Activated B cell treated with CpG ODN at 0.5 μM for 24 hours (primary cell): ENCODE measurements around the gene NPR2. TPM values are rescaled to one million over a fixed set of nuclear protein-coding genes. Genes with fewer than 3 reads are reported as not detected.
A peak's percentile ranks its signal among the peaks of the same experiment; 100 is the strongest.

Experiments used
- ATAC-seq: fragments of 200-7000 bp; cut with Tn5 transposase; one replicate; pipeline ENCODE4 v1.10.0; 2021; ENCODE audit warnings: low read depth, mild to moderate bottlenecking, moderate library complexity
- CTCF ChIA-PET: fragments of 350-600 bp; sonication (Branson Sonifier 250); formaldehyde crosslinking; loops from one replicate; lab custom pipeline; 2021; ENCODE audit warnings: antibody characterized with exemption; lab: Charles Lee
- POLR2A ChIA-PET: fragments of 350-600 bp; sonication (Branson Sonifier 250); formaldehyde crosslinking; loops from one replicate; lab custom pipeline; 2021; ENCODE audit warnings: antibody characterized with exemption; lab: Charles Lee
- DNase-seq: peaks from one replicate; pipeline ENCODE4 v3.0.0; 2022
- H3K27ac Mint-ChIP-seq: one replicate; pipeline ENCODE4 v1.8.0; 2020; ENCODE audit warnings: mixed read lengths
- H3K27me3 Mint-ChIP-seq: one replicate; pipeline ENCODE4 v1.8.0; 2021; ENCODE audit warnings: mixed read lengths
- H3K36me3 Mint-ChIP-seq: one replicate; pipeline ENCODE4 v1.8.0; 2021; ENCODE audit warnings: low read depth, mixed read lengths
- H3K4me1 Mint-ChIP-seq: one replicate; pipeline ENCODE4 v1.8.0; 2021; ENCODE audit warnings: mixed read lengths
- H3K4me3 Mint-ChIP-seq: one replicate; pipeline ENCODE4 v1.8.0; 2020; ENCODE audit warnings: mild to moderate bottlenecking, mixed read lengths
- H3K9me3 Mint-ChIP-seq: one replicate; pipeline ENCODE4 v1.8.0; 2020; ENCODE audit warnings: mixed read lengths
- intact Hi-C: fragments of 100-400 bp; cut with micrococcal nuclease; formaldehyde crosslinking; loops from one replicate; pipeline ENCODE4 v1.15.1; 2024
- total RNA-seq: library from RNA; stranded (reverse); gene quantifications from 2 replicates; pipeline ENCODE4 v1.2.3, GENCODE V29; 2022
- TF ChIP-seq, protein P1 (sequence below): fragments of 200-600 bp; IDR thresholded peaks from one replicate; pipeline ENCODE4 v1.8.0; 2022; ENCODE audit warnings: antibody characterized with exemption, mild to moderate bottlenecking

Gene NPR2
- total RNA-seq, 1 donor from 2014 or later: 4.6 TPM

DNA sequence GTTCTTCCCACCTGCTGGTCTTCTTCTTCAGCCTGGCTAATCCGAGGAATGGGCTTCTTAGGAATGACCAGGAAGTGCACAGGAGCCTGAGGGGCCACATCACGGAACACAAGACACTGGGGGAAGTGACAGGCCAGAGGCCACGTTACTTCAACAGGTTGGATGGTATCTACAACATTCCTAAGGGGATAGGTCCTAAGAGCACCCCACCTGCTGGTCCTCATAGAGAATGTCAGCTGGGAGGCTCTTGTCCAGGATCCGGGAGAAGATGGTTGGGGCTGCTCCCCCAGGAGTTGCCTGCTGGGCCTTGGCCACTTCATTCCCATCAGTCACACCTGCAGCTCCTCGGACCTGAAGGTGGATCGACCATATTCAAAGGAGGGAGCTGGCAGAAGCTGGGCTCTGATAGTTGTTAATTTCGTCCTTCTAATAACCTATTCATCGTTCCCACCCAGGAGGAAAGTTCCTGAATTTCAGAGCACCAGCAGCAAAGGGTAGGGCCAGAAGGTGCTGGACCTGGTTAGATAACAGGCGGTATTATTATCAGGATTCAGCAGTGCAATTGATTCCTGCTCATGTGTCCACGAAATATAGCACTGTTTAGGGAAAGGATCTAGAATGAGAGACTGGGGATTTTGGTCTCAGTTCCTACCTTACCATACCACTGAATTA lies 22.2 kb downstream of the NPR2 start:
- no peak for ATAC-seq
- Mint-ChIP-seq H3K9me3 (no peaks in the 10 kb centered on the region), H3K27me3 (no peaks in the 10 kb centered on the region), H3K27ac (peak overlapping the region; percentile 99), H3K36me3 (peaks cover 12% of the 10 kb centered on the region), H3K4me1 (peaks cover 36% of the 10 kb centered on the region), H3K4me3 (peak overlapping the region; percentile 98)
- no peak for DNase-seq
- intact Hi-C loops: loop anchor here (10.0 kb wide), 2 partner anchors 1199 to 1999 kb away; partner anchors contain the start of genes RPP25L and UBE2R2
- ChIA-PET POLR2A (interaction anchor here (0.6 to 1.8 kb wide), 11 partner anchors 17 to 734 kb away, joined by 3 to 18 read pairs (median 6); partner anchors contain the start of genes CCDC107, CREB3, FANCG and GBA2), CTCF (interaction anchor here (0.9 to 4.1 kb wide), 7 partner anchors 11 to 69 kb away, joined by 3 to 31 read pairs (median 4); no protein-coding TSS in a partner anchor)
- TF ChIP-seq, protein P1, sequence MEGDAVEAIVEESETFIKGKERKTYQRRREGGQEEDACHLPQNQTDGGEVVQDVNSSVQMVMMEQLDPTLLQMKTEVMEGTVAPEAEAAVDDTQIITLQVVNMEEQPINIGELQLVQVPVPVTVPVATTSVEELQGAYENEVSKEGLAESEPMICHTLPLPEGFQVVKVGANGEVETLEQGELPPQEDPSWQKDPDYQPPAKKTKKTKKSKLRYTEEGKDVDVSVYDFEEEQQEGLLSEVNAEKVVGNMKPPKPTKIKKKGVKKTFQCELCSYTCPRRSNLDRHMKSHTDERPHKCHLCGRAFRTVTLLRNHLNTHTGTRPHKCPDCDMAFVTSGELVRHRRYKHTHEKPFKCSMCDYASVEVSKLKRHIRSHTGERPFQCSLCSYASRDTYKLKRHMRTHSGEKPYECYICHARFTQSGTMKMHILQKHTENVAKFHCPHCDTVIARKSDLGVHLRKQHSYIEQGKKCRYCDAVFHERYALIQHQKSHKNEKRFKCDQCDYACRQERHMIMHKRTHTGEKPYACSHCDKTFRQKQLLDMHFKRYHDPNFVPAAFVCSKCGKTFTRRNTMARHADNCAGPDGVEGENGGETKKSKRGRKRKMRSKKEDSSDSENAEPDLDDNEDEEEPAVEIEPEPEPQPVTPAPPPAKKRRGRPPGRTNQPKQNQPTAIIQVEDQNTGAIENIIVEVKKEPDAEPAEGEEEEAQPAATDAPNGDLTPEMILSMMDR: no peak

DNA sequence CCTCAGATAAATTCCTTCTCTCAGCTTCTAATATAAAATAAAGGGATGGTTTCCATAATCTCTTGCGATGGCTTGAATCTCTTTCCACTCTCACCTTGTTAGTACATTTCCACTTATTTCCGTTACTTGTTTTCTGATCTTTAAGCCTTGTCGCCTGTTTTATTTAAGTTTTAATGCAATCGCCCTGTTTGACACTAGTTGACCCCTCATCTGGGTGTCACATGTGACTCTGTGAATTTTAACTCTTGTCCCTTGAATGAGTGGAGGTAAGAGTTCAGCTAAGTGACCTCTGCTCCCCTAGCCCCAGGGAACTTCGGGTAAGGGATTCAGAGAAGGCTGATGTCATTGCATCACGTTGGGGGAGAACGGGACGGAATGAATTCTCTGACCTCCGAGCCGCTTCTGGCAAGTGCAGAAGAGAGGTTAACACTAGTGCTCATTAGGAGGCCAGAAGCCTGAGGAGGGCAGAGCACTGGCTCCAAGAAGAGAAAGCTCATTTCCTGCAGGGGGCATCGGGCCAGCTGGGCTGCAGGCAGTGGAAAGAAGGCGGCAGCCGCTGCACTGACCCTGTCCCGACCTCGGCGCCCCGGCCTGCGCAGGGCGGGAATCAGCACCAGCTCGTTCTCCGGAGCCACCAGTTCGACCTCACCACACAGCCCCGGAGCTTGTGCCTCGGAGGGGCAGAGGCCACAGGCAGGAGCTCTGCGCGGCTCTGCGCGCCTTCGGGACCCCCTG lies 22.9 kb downstream of the NPR2 start:
- no peaks in the 10 kb centered on the region for H3K27me3 Mint-ChIP-seq
- DNase-seq (no peak), ATAC-seq (peak; percentile 8)
- ChIA-PET POLR2A (interaction anchor here (0.6 to 1.9 kb wide), 18 partner anchors 8 to 1766 kb away, joined by 3 to 18 read pairs (median 4); partner anchors contain the start of genes CCDC107, CREB3, FAM221B and FANCG), CTCF (interaction anchor here (0.9 to 4.1 kb wide), 6 partner anchors 10 to 68 kb away, joined by 3 to 31 read pairs (median 6); no protein-coding TSS in a partner anchor)
- no peaks in the 10 kb centered on the region for H3K9me3 Mint-ChIP-seq
- H3K4me1 Mint-ChIP-seq: peaks cover 36% of the 10 kb centered on the region
- H3K36me3 Mint-ChIP-seq: peaks cover 9% of the 10 kb centered on the region
- peak overlapping the region; percentile 98 for H3K4me3 Mint-ChIP-seq
- TF ChIP-seq, protein P1: no peak
- intact Hi-C loops: loop anchor here (10.0 kb wide), 2 partner anchors 1199 to 1999 kb away; partner anchors contain the start of genes RPP25L and UBE2R2
- H3K27ac Mint-ChIP-seq: peak overlapping the region; percentile 99

DNA sequence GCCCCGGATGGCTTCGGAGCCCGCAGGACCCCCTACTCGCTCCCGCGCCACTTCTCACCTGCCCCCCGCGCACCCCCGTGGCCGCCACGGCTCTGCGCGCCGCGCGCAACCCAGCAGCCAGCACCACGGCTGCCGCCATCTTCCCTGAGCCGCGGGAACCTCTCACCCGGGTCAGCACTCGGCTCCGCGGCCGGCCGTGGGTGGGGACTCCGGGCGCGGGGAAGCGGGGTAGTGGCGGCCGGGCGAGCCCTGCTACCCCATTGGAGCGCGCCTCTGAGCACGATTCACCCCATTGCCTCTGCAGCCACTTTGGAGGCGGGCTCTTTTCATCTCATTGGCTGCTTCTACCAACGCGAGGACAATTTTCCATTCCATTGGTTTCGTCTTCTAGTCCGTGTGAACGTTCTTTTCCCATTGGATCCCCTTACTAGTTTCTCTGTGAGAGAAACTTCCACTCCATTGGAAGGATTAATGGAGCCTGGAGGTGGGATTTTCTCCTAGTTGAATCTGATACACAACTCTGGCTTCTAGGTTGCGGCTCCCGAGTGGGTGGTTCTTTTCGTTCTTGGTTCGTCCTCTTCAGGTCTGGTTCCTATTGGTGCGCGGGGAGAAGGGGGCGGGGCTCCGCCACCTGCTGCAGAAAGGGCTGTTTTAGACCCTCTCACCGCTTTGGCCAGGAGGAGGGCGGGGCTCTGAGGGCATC lies 23.6 kb downstream of the NPR2 start, which contains the start of gene HINT2:
Gene HINT2, minus strand, starts transcription at position 202 of the 703 bp plus-strand sequence. Its CDS starts 63 bp downstream, at position 139.
- ChIA-PET POLR2A (interaction anchor here (0.8 to 1.9 kb wide), 16 partner anchors 8 to 325 kb away, joined by 3 to 18 read pairs (median 4); partner anchors contain the start of genes CCDC107, CREB3, FAM221B and GBA2), CTCF (interaction anchor here (1.0 to 4.1 kb wide), 4 partner anchors 12 to 67 kb away, joined by 3 to 31 read pairs (median 13); no protein-coding TSS in a partner anchor)
- TF ChIP-seq, protein P1: no peak
- Mint-ChIP-seq H3K4me1 (peaks cover 36% of the 10 kb centered on the region), H3K27me3 (no peaks in the 10 kb centered on the region), H3K9me3 (no peaks in the 10 kb centered on the region), H3K4me3 (peak within 1 kb of the TSS; percentile 98), H3K27ac (peak within 1 kb of the TSS; percentile 99), H3K36me3 (peaks cover 9% of the 10 kb centered on the region)
- ATAC-seq (peak; percentile 83), DNase-seq (peak; percentile 90)
- intact Hi-C loops: loop anchor here (1.0 to 10.0 kb wide), 12 partner anchors 14 to 2000 kb away; partner anchors contain the start of genes CCDC107, GBA2, RGP1 and RMRP

DNA sequence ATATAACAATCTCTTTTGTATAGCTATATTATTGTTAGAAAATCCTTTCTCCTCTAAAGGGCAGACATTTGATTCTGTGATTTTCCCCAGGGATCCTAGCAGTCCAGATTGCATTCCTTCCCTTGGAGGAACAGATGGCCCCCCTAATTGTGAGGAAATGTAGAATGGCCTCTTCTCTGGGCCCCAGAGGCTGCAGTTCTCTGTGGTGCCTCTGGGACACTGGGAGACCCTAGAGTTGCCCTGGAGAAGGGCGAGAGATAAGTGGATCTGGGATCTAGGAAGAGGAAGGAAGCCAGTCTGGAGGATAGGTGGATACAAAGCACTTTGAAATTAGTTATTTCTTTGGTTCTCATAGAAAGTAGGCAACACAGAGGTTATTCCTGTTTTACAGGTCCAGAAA lies 25.3 kb downstream of the NPR2 start:
- TF ChIP-seq, protein P1: no peak
- ChIA-PET CTCF (no interaction called here), POLR2A (no interaction called here)
- H3K9me3 Mint-ChIP-seq: no peaks in the 10 kb centered on the region
- DNase-seq: no peak
- H3K27me3 Mint-ChIP-seq: no peaks in the 10 kb centered on the region
- H3K4me3 Mint-ChIP-seq: no peak overlapping the region
- no peak overlapping the region for H3K27ac Mint-ChIP-seq
- H3K4me1 Mint-ChIP-seq: peaks cover 30% of the 10 kb centered on the region
- intact Hi-C loops: loop anchor here (5.0 to 10.0 kb wide), 3 partner anchors 951 to 2002 kb away; partner anchors contain the start of genes RPP25L and UBE2R2
- ATAC-seq: no peak
- H3K36me3 Mint-ChIP-seq: peaks cover 9% of the 10 kb centered on the region
